GM21825 (cell line): ENCODE data around the gene SMG5.

ENCODE experiments used
- ATAC-seq: cut with Tn5 transposase; IDR thresholded peaks from one replicate; pipeline ENCODE4 v1.9.1; 2021; ENCODE audit warnings: mild to moderate bottlenecking, moderate library complexity; ENCODE audit not compliant: unreplicated experiment

The SMG5 gene

GRCh38 chr1:156281281-156281680, 1.3 kb downstream of the SMG5 start:
- no peak for ATAC-seq

- ATAC-seq, result no peak
Measured at GRCh38 chr1:156279837-156280236, 2.8 kb downstream of the SMG5 start.

DNA sequence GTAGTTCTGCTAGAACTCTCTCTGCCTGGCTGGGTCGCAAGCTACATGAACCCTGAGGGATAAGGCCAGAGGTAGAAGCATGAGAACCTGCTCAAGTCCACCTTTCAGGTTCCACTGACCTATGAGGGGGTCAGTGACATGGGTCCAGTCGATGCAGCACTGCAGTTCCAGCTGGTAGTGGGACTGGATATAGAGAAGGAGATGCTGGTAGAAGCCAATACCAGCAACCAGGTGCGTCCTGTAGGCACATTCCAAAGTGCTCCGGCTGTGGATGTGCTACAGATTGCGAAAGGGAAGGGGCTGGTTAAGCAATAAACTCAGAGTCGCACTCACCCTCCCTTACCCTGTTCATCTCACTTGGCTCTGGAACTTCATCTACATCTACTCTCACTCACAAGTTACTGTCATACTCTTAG, 5.7 kb downstream of the SMG5 start:
- no peak for ATAC-seq

GRCh38 chr1:156276532-156276931, 6.1 kb downstream of the SMG5 start:
- ATAC-seq, result no peak

DNA sequence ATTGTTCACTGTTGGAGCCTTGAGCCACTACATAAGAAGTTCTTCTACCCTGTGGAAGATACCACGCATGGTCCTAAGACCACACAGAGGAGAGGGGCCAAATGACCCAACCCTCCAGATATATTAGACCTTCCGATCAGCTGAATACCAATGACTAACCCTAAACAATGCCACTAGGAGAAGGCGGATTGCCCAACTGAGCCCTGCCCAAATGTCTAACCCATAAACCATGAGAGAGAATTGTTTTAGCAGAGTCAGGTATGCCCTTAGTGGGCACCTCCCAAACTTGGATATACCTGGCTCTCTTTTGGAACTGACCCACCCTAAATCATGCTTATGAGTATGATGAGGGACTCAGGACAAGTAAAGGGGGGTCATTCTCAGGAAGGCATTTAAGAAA, 12.3 kb downstream of the SMG5 start:
- no peak for ATAC-seq

GRCh38 chr1:156268336-156268735, 14.3 kb downstream of the SMG5 start:
- ATAC-seq, result no peak

DNA sequence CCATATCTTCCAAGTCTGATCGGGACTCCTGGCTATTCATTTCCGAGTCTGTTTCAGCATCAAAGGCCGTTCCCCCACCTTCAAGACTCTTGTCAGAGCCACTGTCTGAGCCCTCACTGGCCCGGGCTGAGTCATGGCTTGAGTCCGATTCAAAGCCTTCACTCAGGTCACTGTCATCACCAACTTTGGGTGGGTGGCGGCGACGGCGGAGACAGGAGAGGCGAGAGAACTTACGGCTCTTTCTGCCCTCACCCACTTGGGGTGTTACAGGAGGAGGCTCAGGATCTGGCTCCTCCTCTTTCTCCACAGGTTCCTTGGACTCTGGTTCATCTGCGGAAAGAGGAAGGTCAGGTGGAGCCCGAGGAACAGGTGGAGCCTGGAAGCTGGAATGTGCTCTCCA, 16.6 kb downstream of the SMG5 start:
- no peak for ATAC-seq

DNA sequence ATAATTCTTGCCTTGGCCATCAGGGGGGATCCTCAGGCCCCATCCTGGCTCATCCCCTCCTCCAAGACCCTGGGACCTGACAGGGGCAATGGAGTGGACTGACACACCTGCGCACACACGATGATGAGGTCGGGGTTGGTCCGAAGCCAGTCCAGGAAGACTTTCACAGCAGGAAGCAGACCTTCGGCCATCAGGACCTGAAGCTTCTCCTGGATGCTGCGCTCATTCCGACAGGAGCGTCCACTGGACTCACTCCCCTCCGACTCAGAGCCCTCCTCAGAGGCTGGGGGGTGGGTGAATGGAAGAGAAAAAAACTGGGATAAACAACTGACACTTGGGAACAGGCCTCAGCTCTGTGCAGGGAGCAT, 19.4 kb downstream of the SMG5 start:
- no peak for ATAC-seq

DNA sequence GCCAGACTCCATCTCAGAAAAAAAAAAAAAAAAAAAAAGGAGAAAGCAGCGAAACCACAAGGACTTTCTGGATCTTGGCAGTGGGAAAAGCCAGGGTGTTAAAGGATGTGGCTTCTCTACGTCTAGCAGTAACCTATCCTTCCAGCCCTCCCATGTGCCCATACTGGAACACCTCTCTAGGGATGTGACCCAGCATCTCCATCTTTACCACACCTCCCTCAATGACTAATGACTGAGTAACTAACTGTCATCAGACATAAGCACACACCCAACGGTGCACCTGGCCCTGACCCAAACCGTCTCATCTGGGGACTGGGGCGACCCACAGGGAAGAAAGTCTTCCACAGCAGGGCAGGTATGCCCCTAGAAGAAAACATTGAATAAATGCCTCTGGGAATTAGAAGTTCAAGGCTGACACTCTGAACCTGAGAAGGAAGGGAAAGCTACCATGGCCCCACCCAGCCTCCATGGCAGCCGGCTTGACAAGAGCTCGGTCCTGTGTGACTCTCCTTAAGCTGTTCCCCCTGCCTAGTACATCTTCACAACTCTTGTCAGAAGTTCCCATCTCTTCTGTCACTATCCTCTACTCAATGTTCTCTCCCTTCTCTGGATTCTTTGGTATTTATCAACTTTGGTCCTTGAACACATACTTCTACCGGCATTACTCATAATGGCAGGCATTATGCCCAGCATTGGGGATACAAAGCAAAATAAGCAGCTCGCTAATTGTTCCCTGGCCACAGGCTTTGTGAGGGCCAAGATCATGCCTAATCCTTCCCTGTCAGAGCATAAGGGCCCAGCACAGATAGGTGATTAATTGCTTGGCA, 20.0 kb downstream of the SMG5 start:
- ATAC-seq, result no peak

DNA sequence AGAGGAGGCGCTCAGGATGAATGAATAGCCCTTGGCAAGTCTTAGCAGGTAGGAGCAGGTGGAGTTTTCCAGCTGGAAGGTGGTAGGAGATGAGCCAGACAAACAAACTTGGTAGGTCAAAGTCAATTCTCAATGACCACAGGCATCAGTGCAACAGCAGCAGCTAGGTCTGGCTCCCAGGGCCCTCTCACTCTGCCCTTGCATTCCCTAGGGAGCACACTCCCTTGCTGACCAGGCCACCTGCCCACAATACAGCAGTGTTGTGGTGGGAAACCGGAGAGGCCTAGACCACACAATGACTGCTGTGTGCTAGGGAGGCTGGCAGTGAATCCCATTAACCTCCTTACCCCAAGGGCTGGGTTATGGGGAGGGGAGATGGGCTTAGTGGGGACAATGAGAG, 21.7 kb downstream of the SMG5 start:
- ATAC-seq, result no peak

DNA sequence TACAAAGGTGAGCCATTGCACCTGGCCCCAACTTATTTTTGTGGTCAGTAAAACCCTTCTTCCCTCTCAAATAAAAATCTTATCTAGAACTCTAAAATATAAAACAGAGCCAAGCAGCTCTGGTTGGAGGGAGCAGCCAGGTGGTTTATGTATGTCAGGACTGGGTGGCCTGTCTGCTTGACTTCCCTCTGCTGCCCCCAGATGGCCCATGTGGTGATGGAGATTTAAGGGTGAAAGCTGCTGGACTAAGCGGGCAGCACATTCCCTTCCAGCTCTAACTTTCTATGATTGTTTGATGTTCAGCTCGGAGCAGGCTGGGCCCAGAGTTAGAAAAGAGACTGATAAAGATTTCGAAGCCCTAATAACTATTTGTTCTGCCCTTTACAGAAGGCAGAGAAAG, 22.8 kb downstream of the SMG5 start:
- no peak for ATAC-seq

- ATAC-seq, result no peak
Measured at GRCh38 chr1:156258859-156259258, 23.8 kb downstream of the SMG5 start.

DNA sequence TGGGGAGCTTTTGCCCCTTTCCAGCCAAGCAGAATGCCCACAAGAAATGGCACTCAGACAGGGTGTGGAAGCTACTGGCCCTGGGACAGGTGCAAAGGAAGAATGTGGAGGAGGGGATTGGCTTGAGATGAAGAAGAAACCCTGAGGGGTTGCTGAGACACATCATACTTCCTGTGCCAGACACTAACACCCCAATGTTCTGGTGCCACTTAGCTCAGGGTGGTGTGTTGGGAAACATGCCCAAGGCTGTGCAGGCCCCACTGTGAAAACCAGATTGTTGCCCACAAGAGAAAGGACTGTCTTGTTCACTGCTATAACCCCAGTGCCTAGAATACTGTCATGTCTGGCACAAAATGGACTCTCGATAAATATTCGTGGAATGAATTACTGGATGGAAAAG, 24.9 kb downstream of the SMG5 start:
- ATAC-seq, result no peak

DNA sequence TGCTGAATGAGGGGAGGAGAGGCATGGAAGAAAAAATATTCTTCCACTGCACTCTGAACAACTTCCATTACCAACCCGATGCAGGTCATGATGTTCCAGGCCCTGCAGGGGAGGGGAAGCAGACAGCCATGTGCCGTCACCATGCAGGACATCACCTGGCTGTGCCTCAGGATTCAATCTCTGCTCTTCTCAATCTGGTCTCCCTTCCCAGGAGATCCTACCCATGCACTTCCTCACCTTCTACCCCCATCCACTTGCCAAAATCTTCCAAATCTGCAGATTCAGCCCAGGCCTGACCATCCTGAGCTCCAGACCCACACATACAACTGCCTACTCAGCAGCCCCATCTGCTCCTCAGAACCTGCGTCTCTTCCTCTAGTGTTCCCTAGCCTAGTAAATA, 29.0 kb downstream of the SMG5 start:
- ATAC-seq, result no peak

- ATAC-seq, result no peak
Measured at GRCh38 chr1:156251527-156251926, 31.1 kb downstream of the SMG5 start.

DNA sequence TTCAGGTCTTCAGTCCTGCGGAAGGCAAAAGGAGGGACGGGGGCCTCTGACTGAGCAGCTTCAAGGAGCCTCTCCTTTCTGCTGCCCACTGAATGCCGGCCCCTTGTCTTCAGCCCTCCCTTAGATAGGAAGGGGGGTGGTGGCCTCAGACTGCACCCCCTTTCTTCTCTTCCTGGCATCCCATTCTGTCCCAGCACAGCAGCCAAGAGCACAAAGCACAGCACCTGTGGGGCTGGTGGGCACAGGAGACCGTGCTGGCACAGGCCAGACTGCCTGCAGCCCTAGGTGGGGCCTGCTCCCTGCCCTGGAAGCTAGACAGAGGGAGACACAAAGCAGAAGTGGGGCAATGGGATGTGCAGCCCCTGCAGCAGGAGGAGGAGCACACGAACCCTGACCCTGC, 33.0 kb downstream of the SMG5 start:
- ATAC-seq, result no peak

- ATAC-seq, result no peak
Measured at GRCh38 chr1:156248323-156248683, 34.3 kb downstream of the SMG5 start.

- ATAC-seq, result no peak
Measured at GRCh38 chr1:156247460-156248322, 34.9 kb downstream of the SMG5 start, which contains the start of gene PAQR6. PAQR6 (minus strand) TSS chr1:156248056; CDS start chr1:156246731, 1,325 bp downstream.

- ATAC-seq, result no peak
Measured at GRCh38 chr1:156246781-156247459, 35.7 kb downstream of the SMG5 start.

- ATAC-seq, result no peak
Measured at GRCh38 chr1:156246241-156246780, 36.3 kb downstream of the SMG5 start.
